Measurements from ENCODE around the gene PRSS36. TPM values are rescaled to one million over a fixed set of nuclear protein-coding genes. Genes with fewer than 3 reads are reported as not detected.
A peak's percentile ranks its signal among the peaks of the same experiment; 100 is the strongest.

The PRSS36 gene
- total and polyA plus RNA-seq, 9 of the 15 experiments (the other 6 are each of a cell fraction or from before 2014, with no cell fraction given): 0.09 to 1.2 (median 0.54) TPM; not detected in 2

- FAIRE-seq: no peak
- Histone ChIP-seq H4K20me1 (replicated peaks; ENCODE audit: control insufficient read depth, insufficient read depth, low read length) (peaks cover 36% of the 10 kb centered on the region), H3K79me2 (ENCODE audit: control insufficient read depth, insufficient read depth, low read length) (peaks cover 51% of the 10 kb centered on the region), H3K9me1 (ENCODE audit: control insufficient read depth, insufficient read depth, low read length) (peaks cover 4% of the 10 kb centered on the region), H2AFZ (ENCODE audit: low read depth, low read length) (peak overlapping the region; percentile 100), H3K36me3 (ENCODE audit: control insufficient read depth, insufficient read depth, low read length) (peaks cover 32% of the 10 kb centered on the region), H3K9ac (ENCODE audit: insufficient read depth in 1 of 2, low read depth in 2 of 2, low read length in 2 of 2) (peak overlapping the region; percentile 98), H3K4me1 (replicated peaks in 1 of 2; ENCODE audit: control insufficient read depth in 2 of 2, insufficient read depth in 2 of 2, low read length in 2 of 2) (peaks cover 18 to 19% of the 10 kb centered on the region in 2 experiments), H3K27ac (ENCODE audit: extremely low read depth, low read depth, low read length) (peak overlapping the region; percentile 100), H3K4me3 (peak overlapping the region; percentile 81), H3K4me2 (ENCODE audit: insufficient read depth, low read length) (peak overlapping the region; percentile 87), H3K27me3 (ENCODE audit: control insufficient read depth in 2 of 2, insufficient read depth in 2 of 2, low read length in 2 of 2) (no peaks in the 10 kb centered on the region; a peak in 1 of 5 replicates), H3K9me3 (replicated peaks; ENCODE audit: control insufficient read depth, insufficient read depth, low read depth, low read length) (no peaks in the 10 kb centered on the region)
- ATAC-seq: no peak; the same call in 2 of the 3 replicates
- peak in 1 of 4 experiments; percentile 42 for DNase-seq (ENCODE audit: extremely low read depth in 1 of 4, low spot score in 3 of 4)
- intact Hi-C loops (cut with micrococcal nuclease): no loop called here
- ChIA-PET POLR2A (interaction anchor here (0.6 to 2.8 kb wide), 52 partner anchors 8 to 698 kb away, joined by 3 to 63 read pairs (median 5); partner anchors contain the start of genes HSD3B7, KAT8, PRSS36 and PRSS8), CTCF (ENCODE audit: low intra/inter-chr PET ratio) (interaction anchor here (0.6 kb wide), 1 partner anchor 264 kb away, joined by 3 read pairs; no protein-coding TSS in a partner anchor)
- no TSS peak for BruUV-seq (replicated peaks)
- under 1% methylated on average over 24 of the region's 27 CpGs for WGBS (ENCODE audit: insufficient coverage, low coverage, missing lambda C conversion rate)
- in situ Hi-C loops (cut with MboI): no loop called here
- no peak for TF ChIP-seq ARHGAP35 (IDR thresholded peaks at IDR 0.05; ENCODE audit: partially characterized antibody)
- no peak for TF ChIP-seq ASH1L (IDR thresholded peaks at IDR 0.05; ENCODE audit: borderline replicate concordance, low read depth, partially characterized antibody)
- TF ChIP-seq ZBTB5 (IDR thresholded peaks at IDR 0.05): no peak
- TF ChIP-seq ZMIZ1 (IDR thresholded peaks at IDR 0.05; ENCODE audit: low read depth in 2 of 2, low read length in 2 of 2): no peak
- TF ChIP-seq GTF2F1 (IDR thresholded peaks at IDR 0.05; ENCODE audit: low read depth, low read length): no peak
- TF ChIP-seq GTF2A2 (tag; IDR thresholded peaks at IDR 0.05): no peak
- TF ChIP-seq ZNF324 (CRISPR knock-in tag; IDR thresholded peaks at IDR 0.05): no peak
- TF ChIP-seq ATF6 (CRISPR knock-in tag; IDR thresholded peaks at IDR 0.05): no peak
- TF ChIP-seq PHF20 (IDR thresholded peaks at IDR 0.05; ENCODE audit: partially characterized antibody): peak; percentile 33
- peak; percentile 53; the same call in 1 of the 2 replicates for TF ChIP-seq THAP12 (CRISPR knock-in tag; IDR thresholded peaks at IDR 0.05)
Measured at GRCh38 chr16:31179219-31179746, 29.4 kb upstream of the PRSS36 start.

Measured in K562 (cell line).